GM20000 (cell line): ENCODE results near the gene MVB12B.

Source experiments
- DNase-seq: peaks from one replicate; pipeline ENCODE4 v3.0.0; 2012; ENCODE audit warnings: low spot score
- CTCF ChIP-seq: IDR thresholded peaks from 2 replicates; pipeline ENCODE4 v1.5.1; 2012; ENCODE audit warnings: mild to moderate bottlenecking, control low read depth; ENCODE audit errors: extremely low read depth, missing control alignments

The MVB12B gene

GRCh38 chr9:126366366-126367011, 39.9 kb downstream of the MVB12B start:
- no peak for DNase-seq
- no peak for TF ChIP-seq CTCF

GRCh38 chr9:126367139-126367538, 40.5 kb downstream of the MVB12B start:
- DNase-seq: no peak
- no peak for TF ChIP-seq CTCF

- no peak for TF ChIP-seq CTCF
- DNase-seq: no peak
Observed at GRCh38 chr9:126367616-126368015, 41.0 kb downstream of the MVB12B start.

- no peak for DNase-seq
- TF ChIP-seq CTCF: no peak
Observed at GRCh38 chr9:126368020-126368419, 41.4 kb downstream of the MVB12B start.

GRCh38 chr9:126371007-126371870, 44.6 kb downstream of the MVB12B start:
- DNase-seq: no peak
- TF ChIP-seq CTCF: no peak

GRCh38 chr9:126372716-126373115, 46.1 kb downstream of the MVB12B start:
- no peak for TF ChIP-seq CTCF
- DNase-seq: no peak

GRCh38 chr9:126373241-126373640, 46.6 kb downstream of the MVB12B start:
- no peak for TF ChIP-seq CTCF
- DNase-seq: no peak
